Endothelial cell (in vitro differentiated cells): ENCODE results near the gene SPATS2L. TPM values are rescaled to one million over a fixed set of nuclear protein-coding genes. Genes with fewer than 3 reads are reported as not detected.

ENCODE experiments used
- DNase-seq: peaks from one replicate; pipeline ENCODE4 v3.0.0; 2021; ENCODE audit warnings: low spot score
- H3K27ac Mint-ChIP-seq: one replicate; pipeline ENCODE4 v1.8.0; 2021; ENCODE audit warnings: mixed read lengths, inconsistent platforms; ENCODE audit not compliant: unreplicated experiment
- H3K27me3 Mint-ChIP-seq: one replicate; pipeline ENCODE4 v1.8.0; 2021; ENCODE audit warnings: mild to moderate bottlenecking, moderate library complexity, mixed read lengths, inconsistent platforms; ENCODE audit not compliant: unreplicated experiment
- H3K36me3 Mint-ChIP-seq: one replicate; pipeline ENCODE4 v1.8.0; 2021; ENCODE audit warnings: mild to moderate bottlenecking, low read depth, mixed read lengths, inconsistent platforms; ENCODE audit not compliant: unreplicated experiment
- H3K4me1 Mint-ChIP-seq: one replicate; pipeline ENCODE4 v1.8.0; 2021; ENCODE audit warnings: mild to moderate bottlenecking, mixed read lengths, inconsistent platforms; ENCODE audit not compliant: unreplicated experiment
- H3K4me3 Mint-ChIP-seq: one replicate; pipeline ENCODE4 v1.8.0; 2021; ENCODE audit warnings: mild to moderate bottlenecking, mixed read lengths, inconsistent platforms; ENCODE audit not compliant: unreplicated experiment
- H3K9me3 Mint-ChIP-seq: one replicate; pipeline ENCODE4 v1.8.0; 2021; ENCODE audit warnings: mixed read lengths, inconsistent platforms; ENCODE audit not compliant: unreplicated experiment
- CTCF ChIP-seq: fragments of 200-600 bp; sonication (generic); IDR thresholded peaks from one replicate; pipeline ENCODE4 v1.5.0; 2021; ENCODE audit warnings: antibody characterized with exemption; ENCODE audit not compliant: unreplicated experiment
- total RNA-seq: library from RNA; stranded (reverse); fragmentation: NEBNext Ultra II Directional; extraction: Animal tissue kit (Norgen Biotek cat#: 25700); gene quantifications from one replicate; pipeline ENCODE4 v1.2.1, GENCODE V29; 2021; ENCODE audit not compliant: unreplicated experiment

The SPATS2L gene
- total RNA-seq, 1 donor from 2014 or later = 72.9 TPM

DNA sequence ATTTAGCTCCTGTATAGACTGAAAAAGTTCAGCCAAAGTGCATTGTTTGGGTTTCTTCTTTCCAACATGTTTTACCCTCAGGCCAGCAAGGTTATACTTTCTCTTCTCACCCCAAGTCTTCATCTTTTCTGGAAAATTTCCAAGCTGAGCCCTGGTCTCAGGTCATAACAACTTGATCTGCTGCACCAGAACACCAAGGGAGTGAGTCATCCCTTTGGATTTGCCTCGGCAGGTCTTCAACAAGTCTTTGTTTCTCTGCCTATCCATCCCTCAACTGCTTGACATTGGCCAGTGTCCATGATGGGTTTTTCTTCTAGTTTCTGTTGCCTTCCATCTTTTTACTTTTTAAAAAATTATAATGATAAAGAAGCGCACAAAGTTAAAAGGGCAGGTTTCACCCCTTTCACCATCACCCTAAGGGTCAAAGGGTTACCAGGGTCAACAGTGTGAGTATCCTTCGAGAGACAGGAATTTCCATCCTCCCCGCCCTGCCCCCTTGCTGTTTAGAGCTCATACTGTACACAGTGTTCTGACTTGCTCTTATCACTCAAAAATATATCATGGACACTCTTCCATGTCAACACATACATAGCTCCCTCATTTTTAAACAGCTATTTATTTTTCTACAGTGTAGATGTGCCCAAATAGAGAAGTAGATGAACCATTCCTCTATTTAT, 5.7 kb upstream of the SPATS2L start:
- Mint-ChIP-seq H3K27ac (no peak overlapping the region), H3K4me3 (no peak overlapping the region), H3K27me3 (peaks cover 1% of the 10 kb centered on the region), H3K9me3 (no peaks in the 10 kb centered on the region), H3K4me1 (peaks cover 4% of the 10 kb centered on the region), H3K36me3 (no peaks in the 10 kb centered on the region)
- DNase-seq = no peak
- no peak for TF ChIP-seq CTCF

DNA sequence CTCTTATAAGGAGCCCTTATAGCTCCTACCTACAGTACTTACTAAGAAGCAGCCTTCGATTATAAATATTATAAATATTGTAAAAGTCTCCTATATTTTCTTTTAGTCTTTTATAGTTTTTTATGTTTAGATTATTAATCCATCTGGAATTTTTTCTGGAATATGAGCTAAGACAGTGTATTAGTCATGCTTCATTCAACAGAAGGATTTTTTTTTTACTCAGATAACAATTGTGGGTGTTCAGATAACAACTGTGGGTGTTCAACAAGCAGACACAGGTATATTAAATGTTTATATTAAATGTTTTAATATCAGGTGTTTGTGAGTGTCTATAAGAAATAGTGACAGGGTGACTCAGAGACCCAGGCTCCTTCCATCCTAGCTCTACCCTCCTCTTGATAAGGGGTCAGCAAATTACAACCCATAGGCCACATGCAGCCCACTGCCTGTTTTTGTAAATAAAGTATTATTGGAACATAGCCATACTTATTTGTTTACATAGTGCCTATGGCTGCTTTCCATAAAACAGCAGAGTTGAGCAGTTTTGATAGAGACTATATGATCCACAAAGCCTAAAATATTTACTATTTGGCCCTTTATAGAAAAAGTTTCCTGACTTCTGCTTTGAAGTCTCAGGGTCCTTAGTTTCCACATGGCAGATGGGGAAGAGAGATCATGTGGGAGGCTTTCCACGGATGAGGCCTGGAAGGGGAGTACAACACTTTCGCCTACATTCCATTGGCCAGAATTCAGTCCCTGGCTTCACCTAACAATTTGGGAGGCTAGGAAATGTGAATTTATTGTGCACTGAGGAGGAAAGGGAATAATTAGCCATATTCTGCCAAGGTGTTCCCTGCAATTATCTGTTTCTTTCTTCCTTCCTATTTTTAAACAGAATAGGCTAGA, 4.3 kb upstream of the SPATS2L start:
- H3K36me3 Mint-ChIP-seq = no peaks in the 10 kb centered on the region
- peaks cover 4% of the 10 kb centered on the region for H3K27me3 Mint-ChIP-seq
- H3K27ac Mint-ChIP-seq = no peak overlapping the region
- no peak for DNase-seq
- peaks cover 10% of the 10 kb centered on the region for H3K4me1 Mint-ChIP-seq
- no peak for TF ChIP-seq CTCF
- H3K4me3 Mint-ChIP-seq = no peak overlapping the region
- no peaks in the 10 kb centered on the region for H3K9me3 Mint-ChIP-seq

- H3K4me3 Mint-ChIP-seq = no peak overlapping the region
- no peak for DNase-seq
Measured at GRCh38 chr2:200302940-200303727, 3.4 kb upstream of the SPATS2L start.

GRCh38 chr2:200305797-200306195, 697 bp upstream of the SPATS2L start:
- TF ChIP-seq CTCF = no peak
- Mint-ChIP-seq H3K4me1 (peaks cover 28% of the 10 kb centered on the region), H3K27ac (peak overlapping the region; percentile 91), H3K27me3 (peaks cover 7% of the 10 kb centered on the region), H3K4me3 (peak overlapping the region; percentile 95), H3K9me3 (no peaks in the 10 kb centered on the region), H3K36me3 (no peaks in the 10 kb centered on the region)
- peak; percentile 45 for DNase-seq

More at GRCh38 chr2:200302940-200303727, 3.4 kb upstream of the SPATS2L start:
- H3K27ac Mint-ChIP-seq = no peak overlapping the region
- no peaks in the 10 kb centered on the region for H3K36me3 Mint-ChIP-seq
- H3K27me3 Mint-ChIP-seq = peaks cover 7% of the 10 kb centered on the region
- no peaks in the 10 kb centered on the region for H3K9me3 Mint-ChIP-seq
- no peak for TF ChIP-seq CTCF
- H3K4me1 Mint-ChIP-seq = peaks cover 11% of the 10 kb centered on the region
